GM21825 (cell line): ENCODE data around the gene NPR1.
"Not testable (repeated sequence)": the region's sequence is repeated elsewhere in the genome, so short reads cannot be mapped to it uniquely, and the experiment has no call there.

Source experiments
- ATAC-seq: cut with Tn5 transposase; IDR thresholded peaks from one replicate; pipeline ENCODE4 v1.9.1; 2021; ENCODE audit warnings: mild to moderate bottlenecking, moderate library complexity; ENCODE audit not compliant: unreplicated experiment

NPR1 gene

DNA sequence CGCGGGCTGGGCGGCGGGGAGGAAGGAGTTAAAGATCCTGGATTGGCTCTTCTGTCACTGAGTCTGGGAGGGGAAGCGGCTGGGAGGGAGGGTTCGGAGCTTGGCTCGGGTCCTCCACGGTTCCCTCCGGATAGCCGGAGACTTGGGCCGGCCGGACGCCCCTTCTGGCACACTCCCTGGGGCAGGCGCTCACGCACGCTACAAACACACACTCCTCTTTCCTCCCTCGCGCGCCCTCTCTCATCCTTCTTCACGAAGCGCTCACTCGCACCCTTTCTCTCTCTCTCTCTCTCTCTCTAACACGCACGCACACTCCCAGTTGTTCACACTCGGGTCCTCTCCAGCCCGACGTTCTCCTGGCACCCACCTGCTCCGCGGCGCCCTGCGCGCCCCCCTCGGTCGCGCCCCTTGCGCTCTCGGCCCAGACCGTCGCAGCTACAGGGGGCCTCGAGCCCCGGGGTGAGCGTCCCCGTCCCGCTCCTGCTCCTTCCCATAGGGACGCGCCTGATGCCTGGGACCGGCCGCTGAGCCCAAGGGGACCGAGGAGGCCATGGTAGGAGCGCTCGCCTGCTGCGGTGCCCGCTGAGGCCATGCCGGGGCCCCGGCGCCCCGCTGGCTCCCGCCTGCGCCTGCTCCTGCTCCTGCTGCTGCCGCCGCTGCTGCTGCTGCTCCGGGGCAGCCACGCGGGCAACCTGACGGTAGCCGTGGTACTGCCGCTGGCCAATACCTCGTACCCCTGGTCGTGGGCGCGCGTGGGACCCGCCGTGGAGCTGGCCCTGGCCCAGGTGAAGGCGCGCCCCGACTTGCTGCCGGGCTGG, at the start of gene NPR1:
TSS of gene NPR1 (plus strand) at position 170 of the 818 bp plus-strand sequence. CDS start at position 591, 421 bp downstream.
- no peak for ATAC-seq

DNA sequence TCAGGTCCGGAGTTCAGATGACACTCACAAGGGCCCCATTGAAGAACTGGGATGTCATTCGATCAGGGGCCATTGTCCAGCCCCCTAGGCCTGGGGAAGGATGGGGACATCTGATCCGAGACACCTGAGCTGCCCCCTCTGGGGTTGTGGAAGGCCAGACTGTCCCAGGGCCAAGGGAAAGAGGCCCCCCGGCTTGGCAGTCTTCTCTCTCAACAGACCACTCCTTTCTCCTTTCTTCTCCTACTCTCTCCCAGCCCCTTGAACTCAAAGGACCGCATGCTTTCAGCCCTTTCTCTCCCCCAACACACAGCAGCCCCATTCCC, 49.2 kb upstream of the NPR1 start:
- ATAC-seq: no peak

DNA sequence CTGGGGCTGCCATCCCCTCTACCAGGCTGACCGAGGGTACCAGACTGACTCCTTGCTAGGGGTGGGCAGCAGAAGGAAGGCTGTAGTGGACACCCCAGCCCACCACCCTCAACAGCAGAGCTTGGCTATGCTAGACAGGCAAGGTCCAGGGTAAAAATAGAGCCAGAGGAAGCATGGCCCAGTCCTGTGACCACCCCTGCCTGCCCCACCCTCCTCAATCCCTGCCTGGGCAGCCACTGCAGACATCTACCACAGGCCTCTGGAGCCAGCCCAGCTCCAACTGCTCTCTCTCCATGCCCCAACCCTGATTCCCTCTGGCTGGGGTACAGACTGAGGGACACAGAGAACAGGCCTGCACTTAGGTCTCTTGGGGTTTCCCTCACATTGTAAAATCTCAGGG, 48.5 kb upstream of the NPR1 start:
- no peak for ATAC-seq

DNA sequence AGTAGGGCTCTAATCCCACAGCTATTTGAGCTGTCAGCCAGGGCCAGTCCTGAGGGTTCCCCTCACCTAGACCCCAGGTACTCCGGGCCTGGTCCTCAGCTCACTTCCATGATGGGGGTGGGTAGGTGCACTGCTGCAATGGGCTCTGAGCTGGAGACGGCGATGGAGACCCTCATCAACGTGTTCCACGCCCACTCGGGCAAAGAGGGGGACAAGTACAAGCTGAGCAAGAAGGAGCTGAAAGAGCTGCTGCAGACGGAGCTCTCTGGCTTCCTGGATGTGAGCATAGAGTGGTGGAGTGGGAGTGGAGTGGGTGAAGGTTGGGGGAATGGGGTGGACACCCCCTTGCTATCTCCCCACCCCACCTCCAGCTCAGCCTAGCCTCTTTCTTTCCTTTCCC, 48.1 kb upstream of the NPR1 start:
- ATAC-seq: no peak

DNA sequence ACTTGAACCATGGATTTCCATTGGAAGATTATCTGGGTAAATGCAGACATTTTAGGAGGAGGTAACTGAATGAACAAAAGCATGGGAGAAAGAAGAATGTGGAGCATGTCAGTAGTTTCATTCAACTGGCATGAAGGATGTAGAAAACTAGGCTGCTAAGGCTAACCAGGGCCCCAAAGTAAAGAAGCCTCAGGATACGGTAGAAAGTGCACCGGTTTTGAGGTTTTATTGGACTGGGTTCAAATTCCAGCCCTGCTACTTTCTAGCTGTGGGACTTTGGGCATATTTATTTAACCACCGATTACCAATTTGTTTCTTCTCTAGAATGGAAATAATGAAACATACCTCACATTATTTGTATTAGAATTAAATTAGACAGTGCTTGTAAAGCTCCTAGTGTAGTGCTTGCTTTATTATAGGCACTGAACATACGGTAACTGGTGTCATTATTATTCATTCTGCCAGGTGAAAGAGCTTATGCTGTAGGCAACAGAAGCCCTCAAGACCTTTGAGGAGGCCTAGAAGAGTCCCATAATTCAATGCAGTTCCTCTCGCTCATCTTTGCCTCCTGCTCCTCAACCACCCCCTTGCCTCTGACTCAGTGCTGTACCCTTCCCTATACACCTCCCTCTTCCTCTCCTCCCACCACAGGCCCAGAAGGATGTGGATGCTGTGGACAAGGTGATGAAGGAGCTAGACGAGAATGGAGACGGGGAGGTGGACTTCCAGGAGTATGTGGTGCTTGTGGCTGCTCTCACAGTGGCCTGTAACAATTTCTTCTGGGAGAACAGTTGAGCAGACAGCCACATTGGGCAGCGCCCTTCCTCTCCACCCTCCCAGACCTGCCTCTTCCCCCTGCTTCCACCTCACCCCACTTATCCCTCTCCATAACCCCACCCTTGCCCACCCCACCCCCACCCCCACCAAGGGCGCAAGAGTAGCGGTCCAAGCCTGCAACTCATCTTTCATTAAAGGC, 47.2 kb upstream of the NPR1 start:
- no peak for ATAC-seq

DNA sequence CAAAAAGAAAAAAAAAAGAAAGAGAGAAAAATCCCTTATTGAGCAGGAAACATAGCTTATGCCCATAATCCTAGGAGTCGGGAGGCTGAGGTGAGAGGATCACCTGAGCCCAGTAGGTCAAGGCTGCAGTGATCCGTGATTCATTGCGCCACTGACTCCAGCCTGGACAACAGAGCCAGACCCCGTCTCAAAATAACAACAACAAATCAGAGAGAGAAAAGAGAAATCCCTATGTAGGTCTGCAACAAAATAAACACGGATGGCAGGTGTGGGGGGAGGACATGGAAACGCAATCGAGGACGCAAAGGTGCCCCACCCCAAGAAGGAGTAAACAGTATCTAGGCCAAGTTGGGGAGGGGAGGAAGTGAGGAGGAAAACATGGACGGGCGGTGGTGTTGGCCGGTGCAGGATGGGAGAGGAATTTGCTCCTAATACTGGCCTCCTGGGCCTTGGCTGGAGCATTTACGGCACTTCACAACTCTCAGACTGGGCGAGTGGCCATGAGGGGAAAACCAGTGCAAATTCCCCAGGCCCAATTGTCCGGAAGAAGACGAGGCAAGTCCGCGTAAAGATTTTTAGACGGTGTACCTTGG, 45.2 kb upstream of the NPR1 start:
- ATAC-seq: no peak

DNA sequence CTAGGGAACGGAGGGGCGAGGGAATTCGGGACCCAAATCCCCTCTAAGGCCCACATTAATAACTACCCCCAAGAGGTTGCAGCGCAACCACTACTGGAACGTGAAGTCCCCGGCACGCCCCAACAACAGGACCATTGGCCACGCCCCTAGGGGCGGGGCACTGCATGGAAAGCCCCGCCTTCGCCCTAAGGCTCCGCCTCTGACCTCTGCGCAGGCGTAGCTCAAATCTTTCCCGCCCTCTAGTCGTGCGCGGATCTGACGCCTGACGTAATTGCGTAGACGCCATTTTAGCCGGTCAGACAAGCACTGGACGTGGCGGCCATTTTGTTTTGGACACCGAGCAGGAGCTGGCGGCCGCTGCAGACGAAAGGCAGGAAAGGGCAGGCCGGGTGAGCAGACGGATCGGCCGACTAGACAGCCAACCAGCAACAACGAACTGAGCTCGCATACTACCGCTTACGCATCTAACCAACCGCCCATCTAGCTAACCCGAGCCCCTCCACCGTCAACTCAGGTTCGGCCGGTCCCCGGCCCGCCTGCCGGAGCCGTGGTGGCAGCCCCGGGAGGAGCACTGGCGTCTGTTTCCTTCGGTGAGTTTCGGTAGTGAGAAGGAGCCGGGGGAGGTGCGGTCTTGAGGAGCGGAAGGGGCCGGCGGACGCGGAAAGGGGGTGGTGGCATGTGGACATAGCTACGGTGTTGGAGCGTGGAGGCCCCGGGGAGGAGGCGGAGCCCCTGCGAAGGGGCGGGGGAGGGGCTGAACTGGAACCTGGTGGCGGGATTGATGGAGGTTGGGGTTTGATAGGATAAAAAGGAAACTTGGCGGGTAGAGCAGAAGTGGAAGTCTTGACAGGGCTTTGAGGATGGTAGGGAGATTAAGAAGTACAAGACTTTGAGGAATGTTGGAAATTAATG, 44.5 kb upstream of the NPR1 start, which contains the start of gene CHTOP:
TSS of gene CHTOP (plus strand) at position 313 of the 912 bp plus-strand sequence. CDS start 2,523 bp downstream, outside the sequence.
- peak; percentile 91 for ATAC-seq

DNA sequence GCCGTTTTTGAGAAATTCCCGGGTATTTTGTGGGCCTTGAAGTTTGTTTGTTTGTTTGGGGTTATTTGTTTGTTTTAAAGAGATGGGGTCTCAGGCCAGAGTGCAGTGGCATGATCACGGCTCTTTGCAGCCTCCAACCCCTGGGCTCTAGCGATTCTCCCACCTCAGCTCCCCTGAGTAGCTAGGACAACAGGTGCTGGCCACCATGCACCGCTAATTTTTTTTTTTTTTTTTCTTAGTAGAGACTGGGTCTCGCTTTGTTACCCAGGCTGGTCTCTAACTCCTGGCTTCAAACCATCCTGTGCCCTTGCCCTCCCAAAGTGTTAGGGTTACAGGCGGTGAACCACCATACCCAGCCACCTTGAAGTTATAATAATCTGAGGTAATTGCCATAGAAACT, 42.6 kb upstream of the NPR1 start:
- no peak for ATAC-seq

DNA sequence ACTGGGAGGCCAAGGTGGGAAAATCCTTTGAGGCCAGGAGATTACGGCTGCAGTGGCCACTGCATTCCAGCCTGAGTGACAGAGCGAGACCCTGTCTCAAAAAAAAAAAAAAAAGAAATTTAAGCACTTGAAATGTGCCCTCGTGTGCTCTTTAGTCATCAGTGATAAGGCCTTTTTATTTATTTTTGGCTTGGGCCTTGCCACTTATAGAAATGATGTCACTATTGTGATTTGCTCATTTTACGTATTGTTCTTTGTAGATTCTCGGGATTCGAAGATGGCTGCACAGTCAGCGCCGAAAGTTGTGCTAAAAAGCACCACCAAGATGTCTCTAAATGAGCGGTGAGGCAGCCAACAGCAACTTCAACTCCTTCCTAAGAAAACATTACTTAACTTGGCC, 42.2 kb upstream of the NPR1 start:
- ATAC-seq: no peak

DNA sequence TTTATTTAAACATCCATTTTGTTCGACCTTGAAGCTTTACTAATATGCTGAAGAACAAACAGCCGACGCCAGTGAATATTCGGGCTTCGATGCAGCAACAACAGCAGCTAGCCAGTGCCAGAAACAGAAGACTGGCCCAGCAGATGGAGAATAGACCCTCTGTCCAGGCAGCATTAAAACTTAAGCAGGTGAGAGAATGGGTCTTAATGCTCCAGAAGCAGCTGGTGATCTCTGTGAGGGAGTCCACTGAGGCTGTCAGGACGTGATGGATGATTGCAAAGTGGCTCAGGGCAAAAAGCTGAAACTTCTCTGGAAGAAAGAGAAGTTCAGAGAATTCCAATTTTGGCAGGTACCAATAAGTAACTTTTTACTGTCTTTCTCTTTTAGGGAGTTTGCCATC, 40.2 kb upstream of the NPR1 start:
- no peak for ATAC-seq

DNA sequence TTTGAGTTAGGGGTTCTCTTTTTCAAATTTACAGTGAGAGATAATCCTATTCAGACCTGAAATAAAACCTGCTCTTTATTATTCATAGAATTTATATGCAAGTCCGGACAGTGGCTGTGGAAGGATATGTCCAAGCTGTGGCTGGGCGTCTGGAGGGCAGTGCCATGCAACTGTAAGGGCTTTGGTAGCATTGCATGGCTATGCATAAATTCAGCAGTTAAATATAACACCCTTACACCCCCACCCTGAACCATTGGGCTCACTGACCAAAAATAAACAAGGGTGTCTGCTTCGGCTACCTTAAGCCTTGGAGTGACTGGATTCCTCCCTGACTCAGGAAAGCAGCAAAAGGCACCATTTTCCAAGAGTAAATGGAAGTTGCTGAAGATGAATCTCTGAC, 39.2 kb upstream of the NPR1 start:
- no peak for ATAC-seq

DNA sequence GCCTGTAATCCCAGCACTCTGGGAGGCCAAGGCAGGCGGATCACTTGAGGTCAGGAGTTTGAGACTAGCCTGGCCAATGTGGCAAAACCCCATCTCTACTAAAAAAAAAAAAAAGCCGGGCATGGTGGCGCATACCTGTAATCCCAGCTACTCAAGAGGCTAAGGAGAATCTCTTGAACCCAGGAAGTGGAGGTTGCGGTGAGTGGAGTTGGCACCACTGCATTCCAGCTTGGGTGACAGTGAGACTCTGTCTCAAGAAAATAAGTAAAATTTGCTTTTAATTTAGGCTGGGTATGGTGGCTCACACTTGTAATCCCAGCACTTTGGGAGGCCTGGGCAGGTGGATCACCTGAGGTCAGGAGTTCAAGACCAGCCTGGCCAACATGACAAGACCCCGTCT, 38.3 kb upstream of the NPR1 start:
- ATAC-seq: not testable (repeated sequence)

DNA sequence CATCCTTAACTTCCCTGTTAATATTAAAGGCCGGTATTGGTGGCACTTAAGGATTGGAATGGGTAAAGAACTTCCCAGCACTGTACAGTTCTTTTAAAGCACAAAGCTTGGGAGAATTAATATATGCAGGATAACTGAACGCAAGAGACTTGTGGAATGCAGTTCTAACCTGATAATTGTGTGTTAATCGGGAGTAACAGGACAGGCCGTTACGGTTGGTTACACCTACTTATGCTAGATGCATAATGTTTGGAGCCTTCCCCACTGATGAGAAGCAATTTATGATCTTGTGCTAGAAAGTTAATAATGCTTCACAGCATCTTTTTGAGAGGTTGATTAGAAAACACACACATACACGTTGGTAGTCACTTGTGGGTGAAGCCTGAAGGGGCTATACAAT, 37.6 kb upstream of the NPR1 start:
- no peak for ATAC-seq

DNA sequence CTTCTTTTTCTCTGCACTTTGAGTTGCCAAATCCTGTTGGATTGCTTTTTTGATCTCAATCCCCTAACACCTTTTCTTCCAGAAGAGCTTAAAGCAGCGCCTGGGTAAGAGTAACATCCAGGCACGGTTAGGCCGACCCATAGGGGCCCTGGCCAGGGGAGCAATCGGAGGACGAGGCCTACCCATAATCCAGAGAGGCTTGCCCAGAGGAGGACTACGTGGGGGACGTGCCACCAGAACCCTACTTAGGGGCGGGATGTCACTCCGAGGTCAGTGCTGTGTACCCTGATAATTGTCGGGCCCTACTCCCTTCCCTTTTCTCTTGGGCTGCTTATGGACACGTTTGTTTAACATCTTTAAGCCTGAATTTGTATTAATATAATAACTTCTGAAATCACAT, 36.3 kb upstream of the NPR1 start:
- no peak for ATAC-seq

DNA sequence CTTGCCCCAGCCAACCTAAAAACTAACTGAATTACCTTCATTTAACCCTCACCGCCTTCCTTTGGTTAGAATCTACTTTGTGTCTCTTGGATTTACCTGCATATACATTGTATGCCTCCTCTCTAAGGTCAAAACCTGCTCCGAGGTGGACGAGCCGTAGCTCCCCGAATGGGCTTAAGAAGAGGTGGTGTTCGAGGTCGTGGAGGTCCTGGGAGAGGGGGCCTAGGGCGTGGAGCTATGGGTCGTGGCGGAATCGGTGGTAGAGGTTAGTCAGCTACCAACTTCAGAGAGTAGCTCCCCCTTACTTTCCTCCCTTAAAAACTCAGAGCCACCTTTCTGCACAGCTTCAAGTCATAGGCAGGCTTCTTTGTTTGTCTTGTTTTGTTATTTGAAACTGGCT, 35.4 kb upstream of the NPR1 start:
- no peak for ATAC-seq

DNA sequence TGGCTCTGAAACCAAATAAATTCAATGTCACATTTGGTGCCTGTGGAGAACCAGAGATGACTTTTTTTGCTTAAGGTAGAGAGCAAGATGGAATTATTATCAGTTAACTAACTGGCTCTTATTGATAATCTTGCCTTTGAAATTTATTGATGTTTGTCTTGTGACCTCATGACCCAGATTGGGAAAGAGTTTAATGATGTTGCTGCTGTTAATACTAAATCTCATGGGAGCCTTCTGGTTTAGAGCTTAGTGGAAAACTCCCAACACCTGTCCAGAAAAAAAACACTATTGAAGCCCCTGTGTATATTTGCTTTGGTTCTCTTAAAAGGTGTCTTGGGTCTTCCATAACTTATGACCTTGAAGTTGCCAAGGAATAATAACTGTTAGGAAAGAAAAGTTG, 34.7 kb upstream of the NPR1 start:
- ATAC-seq: no peak

DNA sequence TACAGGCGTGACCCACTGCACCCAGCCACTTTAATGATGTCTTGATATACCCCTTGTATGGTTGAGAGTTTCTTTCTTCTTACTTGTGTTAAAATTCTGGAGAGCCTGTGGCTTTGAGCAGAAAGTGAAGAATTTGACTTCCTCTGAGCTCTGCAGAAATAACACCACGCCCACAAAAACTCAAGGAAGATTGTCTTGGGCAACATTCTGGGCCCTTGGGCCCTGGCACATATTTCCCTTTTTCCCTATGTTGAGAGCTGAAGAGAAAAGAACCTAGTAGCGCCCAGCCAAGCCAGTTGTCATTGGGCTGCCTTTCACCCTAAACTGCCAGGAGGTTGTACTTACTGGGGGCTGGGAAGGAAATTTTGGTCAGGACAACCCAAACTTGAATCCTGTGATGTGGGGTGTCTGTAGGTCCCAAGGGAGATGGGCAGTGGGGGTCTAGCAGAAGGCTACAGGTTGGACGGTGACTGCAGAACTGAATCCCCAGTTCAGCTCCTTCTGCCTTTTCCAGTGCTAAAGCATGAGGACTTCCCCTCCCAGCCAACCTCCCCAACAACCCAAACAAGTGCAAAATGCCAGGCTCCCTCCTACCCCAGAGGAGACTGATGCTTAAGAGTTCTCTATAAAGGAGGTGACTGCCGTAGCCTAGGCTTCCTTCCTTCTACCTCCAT, 31.7 kb upstream of the NPR1 start:
- ATAC-seq: no peak

DNA sequence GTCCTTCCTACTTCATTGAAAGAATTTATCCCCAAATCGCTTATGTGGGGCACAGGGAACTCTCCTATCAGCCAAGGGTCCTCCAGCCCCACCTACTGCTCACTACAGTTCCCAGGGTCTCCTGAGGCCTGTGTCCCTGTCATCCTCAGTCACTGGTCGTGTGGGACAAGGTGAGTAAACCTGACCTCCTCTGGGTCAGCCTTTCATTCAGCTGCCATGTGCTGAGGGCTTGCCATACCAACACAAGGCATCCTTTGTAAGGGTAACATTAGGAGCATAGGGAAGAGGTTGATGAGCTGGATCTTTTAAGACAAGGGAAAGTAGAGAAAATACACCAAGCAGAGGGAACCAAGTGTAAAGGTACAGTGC, 31.2 kb upstream of the NPR1 start:
- no peak for ATAC-seq

DNA sequence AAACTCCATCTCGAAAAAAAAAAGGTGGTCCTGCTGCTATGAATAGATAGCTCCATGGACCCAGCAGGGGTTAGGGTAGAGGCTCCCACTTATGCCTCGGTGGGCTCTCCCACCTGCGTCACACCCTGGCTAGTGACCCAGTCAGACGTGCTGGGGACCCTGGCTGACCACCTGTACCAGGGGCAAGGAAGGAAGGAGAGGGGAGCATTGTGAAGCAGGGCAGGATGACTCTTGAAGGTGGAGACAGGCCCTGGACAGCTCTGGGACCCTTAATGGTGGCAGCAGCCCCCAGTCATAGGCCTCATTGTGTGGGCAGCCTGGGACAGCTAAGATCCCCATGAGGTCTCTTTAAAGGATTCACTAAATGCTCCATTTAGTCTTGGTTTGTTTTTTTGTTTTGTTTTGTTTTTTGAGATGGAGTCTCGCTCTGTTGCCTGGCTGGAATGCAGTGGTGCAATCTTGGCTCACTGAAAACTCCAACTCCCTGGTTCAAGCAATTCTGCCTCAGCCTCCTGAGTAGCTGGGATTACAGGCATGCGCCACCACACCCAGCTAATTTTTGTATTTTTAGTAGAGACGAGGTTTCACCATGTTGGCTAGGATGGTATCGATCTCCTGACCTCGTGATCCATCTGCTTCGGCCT, 30.4 kb upstream of the NPR1 start:
- no peak for ATAC-seq
